ENCODE measurements around the gene SLC38A4.

DNA sequence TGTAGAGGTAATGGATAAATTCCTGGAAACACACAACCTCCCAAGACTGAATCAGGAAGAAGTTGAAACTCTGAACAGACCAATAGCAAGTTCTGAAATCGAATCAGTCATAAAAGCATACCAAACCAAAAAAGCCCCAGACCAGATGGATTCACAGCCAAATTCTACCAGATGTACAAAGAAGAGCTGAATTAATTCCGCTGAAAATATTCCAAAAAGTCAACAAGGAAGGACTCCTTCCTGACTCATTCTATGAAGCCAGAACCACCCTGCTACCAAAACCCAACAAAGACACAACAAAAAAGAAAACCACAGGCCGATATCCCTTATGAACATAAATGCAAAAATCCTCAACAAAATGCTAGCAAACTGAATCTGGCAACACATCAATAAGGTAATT is 81.5 kb downstream of the SLC38A4 start:
- TF ChIP-seq CTCF (IDR thresholded peaks at IDR 0.05) (no peak), POLR2A (IDR thresholded peaks at IDR 0.05) (no peak)
